ENCODE results near the gene HDLBP.

DNA sequence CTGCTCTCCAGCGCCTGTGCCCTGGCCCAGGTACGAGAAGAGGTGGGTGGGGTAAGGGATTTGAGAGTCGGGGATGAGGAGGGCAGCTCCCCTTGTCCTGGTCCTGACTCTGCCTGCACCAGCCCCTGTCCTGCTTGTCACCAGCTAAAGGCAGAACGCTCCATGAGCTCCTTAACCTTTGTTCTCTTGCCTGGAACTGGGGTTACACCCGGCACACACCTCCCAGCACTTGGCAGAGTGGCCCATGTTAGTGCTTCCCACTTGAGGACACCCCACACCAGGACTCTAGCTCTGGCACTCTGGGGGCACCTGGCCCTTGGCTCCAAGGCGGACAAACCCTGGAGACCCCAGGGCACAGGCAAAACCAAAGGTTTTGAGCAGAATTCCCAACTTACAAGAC lies 107.8 kb downstream of the HDLBP start:
- TF ChIP-seq, protein P1, sequence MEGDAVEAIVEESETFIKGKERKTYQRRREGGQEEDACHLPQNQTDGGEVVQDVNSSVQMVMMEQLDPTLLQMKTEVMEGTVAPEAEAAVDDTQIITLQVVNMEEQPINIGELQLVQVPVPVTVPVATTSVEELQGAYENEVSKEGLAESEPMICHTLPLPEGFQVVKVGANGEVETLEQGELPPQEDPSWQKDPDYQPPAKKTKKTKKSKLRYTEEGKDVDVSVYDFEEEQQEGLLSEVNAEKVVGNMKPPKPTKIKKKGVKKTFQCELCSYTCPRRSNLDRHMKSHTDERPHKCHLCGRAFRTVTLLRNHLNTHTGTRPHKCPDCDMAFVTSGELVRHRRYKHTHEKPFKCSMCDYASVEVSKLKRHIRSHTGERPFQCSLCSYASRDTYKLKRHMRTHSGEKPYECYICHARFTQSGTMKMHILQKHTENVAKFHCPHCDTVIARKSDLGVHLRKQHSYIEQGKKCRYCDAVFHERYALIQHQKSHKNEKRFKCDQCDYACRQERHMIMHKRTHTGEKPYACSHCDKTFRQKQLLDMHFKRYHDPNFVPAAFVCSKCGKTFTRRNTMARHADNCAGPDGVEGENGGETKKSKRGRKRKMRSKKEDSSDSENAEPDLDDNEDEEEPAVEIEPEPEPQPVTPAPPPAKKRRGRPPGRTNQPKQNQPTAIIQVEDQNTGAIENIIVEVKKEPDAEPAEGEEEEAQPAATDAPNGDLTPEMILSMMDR (IDR thresholded peaks at IDR 0.05) = no peak
- TF ChIP-seq POLR2A (IDR thresholded peaks at IDR 0.05) = no peak

Data from testis (tissue), 2 donors.